GM10248 (cell line): ENCODE results near the gene CNPY2.
"Not testable (repeated sequence)": the region's sequence is repeated elsewhere in the genome, so short reads cannot be mapped to it uniquely, and the experiment has no call there.

ENCODE experiments used
- CTCF ChIA-PET: fragments of 300-600 bp; sonication (Branson Sonifier 250); formaldehyde crosslinking; extraction: SDS; loops from one replicate; lab custom pipeline; 2021; ENCODE audit warnings: antibody characterized with exemption; lab: Yijun Ruan, JAX
- POLR2A ChIA-PET: fragments of 350-650 bp; sonication (Branson Sonifier 250); formaldehyde crosslinking; extraction: SDS; loops from one replicate; lab custom pipeline; 2020; ENCODE audit warnings: antibody characterized with exemption; lab: Yijun Ruan, JAX
- DNase-seq: peaks from one replicate; pipeline ENCODE4 v3.0.0; 2012; ENCODE audit errors: extremely low spot score
- CTCF ChIP-seq: IDR thresholded peaks from 2 replicates; pipeline ENCODE4 v1.5.1; 2012; ENCODE audit warnings: mild to moderate bottlenecking, low read depth; ENCODE audit errors: extremely low read depth, missing control alignments, control extremely low read depth

CNPY2 gene

GRCh38 chr12:56266693-56267442 is 48.9 kb downstream of the CNPY2 start, which contains the start of gene COQ10A:
TSS of gene COQ10A (plus strand) at chr12:56266942. CDS start at chr12:56267119, 177 bp downstream.
- POLR2A ChIA-PET = interaction anchor here (0.6 to 1.4 kb wide), 2 partner anchors 21 to 93 kb away, joined by 4 to 5 read pairs; partner anchors contain the start of gene STAT2
- DNase-seq = peak; percentile 94
- peak; percentile 43 for TF ChIP-seq CTCF
- CTCF ChIA-PET = interaction anchor here (0.6 to 7.2 kb wide), 29 partner anchors 8 to 271 kb away, joined by 3 to 64 read pairs (median 4); partner anchors contain the start of genes ANKRD52, RNF41 and SMARCC2

GRCh38 chr12:56266068-56266692 is 49.6 kb downstream of the CNPY2 start:
- POLR2A ChIA-PET = interaction anchor here (0.6 to 1.4 kb wide), 2 partner anchors 21 to 94 kb away, joined by 4 to 5 read pairs; partner anchors contain the start of gene STAT2
- not testable (repeated sequence) for DNase-seq

GRCh38 chr12:56262955-56263354 is 52.8 kb downstream of the CNPY2 start:
- DNase-seq, CTCF ChIA-PET, POLR2A ChIA-PET: not testable (repeated sequence)

More at GRCh38 chr12:56266068-56266692, 49.6 kb downstream of the CNPY2 start:
- CTCF ChIA-PET = interaction anchor here (0.6 to 7.2 kb wide), 22 partner anchors 9 to 271 kb away, joined by 3 to 64 read pairs (median 4); partner anchors contain the start of genes ANKRD52, RNF41 and SMARCC2

- no peak for TF ChIP-seq CTCF
- no peak for DNase-seq
- POLR2A ChIA-PET = no interaction called here
- CTCF ChIA-PET = interaction anchor here (1.0 to 1.3 kb wide), 2 partner anchors 12 to 72 kb away, joined by 3 to 4 read pairs; partner anchors contain the start of gene SMARCC2
These were observed 54.1 kb downstream of the CNPY2 start for GRCh38 chr12:56261503-56262232.

GRCh38 chr12:56260921-56261320 is 54.9 kb downstream of the CNPY2 start:
- no peak for TF ChIP-seq CTCF
- no peak for DNase-seq
- CTCF ChIA-PET = interaction anchor here (1.0 to 1.3 kb wide), 4 partner anchors 12 to 71 kb away, joined by 3 to 4 read pairs (median 3); partner anchors contain the start of genes RNF41 and SMARCC2
- POLR2A ChIA-PET = no interaction called here

GRCh38 chr12:56260380-56260779 is 55.4 kb downstream of the CNPY2 start:
- DNase-seq = no peak
- POLR2A ChIA-PET = no interaction called here
- CTCF ChIA-PET = interaction anchor here (1.0 to 1.3 kb wide), 3 partner anchors 11 to 66 kb away, joined by 3 read pairs; partner anchors contain the start of gene RNF41
- no peak for TF ChIP-seq CTCF
